HepG2 (cell line): ENCODE results near the gene SPAG8. TPM values are rescaled to one million over a fixed set of nuclear protein-coding genes. Genes with fewer than 3 reads are reported as not detected.

ENCODE experiments used
- ATAC-seq: fragments of 200-7000 bp; cut with Tn5 transposase; 3 replicates; pipeline ENCODE4 v1.9.1; 2020; ENCODE audit warnings: mild to moderate bottlenecking, moderate library complexity
- BruUV-seq: library from RNA; stranded (reverse); fragments of 400-500 nt; replicated peaks from 2 replicates; lab custom pipeline; 2021; lab: Mats Ljungman, UMichigan
- CTCF ChIA-PET: fragments of 300-600 bp; formaldehyde crosslinking; extraction: SDS; loops from one replicate; lab custom pipeline; 2021; ENCODE audit warnings: low total read pairs, inconsistent platforms, low intra/inter-chr PET ratio; lab: Yijun Ruan, JAX
- POLR2A ChIA-PET: fragments of 350-600 bp; sonication (Branson Sonifier 250); formaldehyde crosslinking; loops from one replicate; lab custom pipeline; 2020; ENCODE audit warnings: antibody characterized with exemption, inconsistent platforms; lab: Yijun Ruan, JAX
- DNase-seq: peaks from one replicate; pipeline ENCODE4 v3.0.0-alpha.2; 2015; ENCODE audit warnings: low spot score
- FAIRE-seq: peaks from 3 replicates; lab custom pipeline; 2011; peaks lifted over from hg19 to GRCh38; lab: Jason Lieb, UNC
- H2AFZ ChIP-seq: one replicate; pipeline ENCODE4 v1.6.1; 2011; ENCODE audit warnings: low read length, inconsistent platforms
- H3K27ac ChIP-seq: fragments of 300-600 bp; 3 replicates; pipeline ENCODE4 v1.8.0; 2011; ENCODE audit warnings: mixed run types, mild to moderate bottlenecking, mixed read lengths, low read length, inconsistent platforms; ENCODE audit not compliant: insufficient read depth; ENCODE audit errors: extremely low read length
- H3K27me3 ChIP-seq, 2 experiments: fragments of 200-600 bp in 1 of 2; 2 replicates in 1 of 2; 3 replicates in 1 of 2; pipeline versions ENCODE4 v1.6.0 to v1.8.0; 2011; ENCODE audit warnings: low read length in 2 of 2, mild to moderate bottlenecking in 2 of 2, moderate library complexity in 2 of 2, inconsistent platforms in 1 of 2; ENCODE audit not compliant: insufficient read depth in 2 of 2, control insufficient read depth in 1 of 2
- H3K36me3 ChIP-seq, 2 experiments: fragments of 200-600 bp in 1 of 2; replicated peaks in 1 of 2; 2 replicates in 1 of 2; 3 replicates in 1 of 2; pipeline versions ENCODE4 v1.5.1 to v1.8.0; 2011; ENCODE audit warnings: low read length in 2 of 2, inconsistent platforms in 1 of 2; ENCODE audit not compliant: insufficient read depth in 2 of 2, control insufficient read depth in 1 of 2
- H3K4me1 ChIP-seq: 2 replicates; pipeline ENCODE4 v1.5.1; 2012; ENCODE audit warnings: low read length, inconsistent platforms; ENCODE audit not compliant: insufficient read depth
- H3K4me2 ChIP-seq: 2 replicates; pipeline ENCODE4 v1.6.0; 2011; ENCODE audit warnings: low read depth, low read length, inconsistent platforms
- H3K4me3 ChIP-seq, 3 experiments: fragments of 200-600 bp in 1 of 3; sonication (generic), shearing (Covaris generic) in 1 of 3; replicated peaks in 1 of 3; 2 replicates each; pipeline ENCODE4 v1.5.1; 2011 to 2016; ENCODE audit warnings: low read length in 3 of 3, inconsistent platforms in 2 of 3, low read depth in 2 of 3, mild to moderate bottlenecking in 2 of 3, control low read depth in 1 of 3, mixed read lengths in 1 of 3; ENCODE audit not compliant: insufficient read depth in 1 of 3
- H3K79me2 ChIP-seq: one replicate; pipeline ENCODE4 v1.6.1; 2011; ENCODE audit warnings: low read length, inconsistent platforms; ENCODE audit not compliant: insufficient read depth
- H3K9ac ChIP-seq: 2 replicates; pipeline ENCODE4 v1.6.0; 2011; ENCODE audit warnings: mild to moderate bottlenecking, low read depth, low read length, inconsistent platforms; ENCODE audit not compliant: insufficient read depth
- H3K9me3 ChIP-seq: 2 replicates; pipeline ENCODE4 v1.5.1; 2012; ENCODE audit warnings: mild to moderate bottlenecking, low read length
- H4K20me1 ChIP-seq: 2 replicates; pipeline ENCODE4 v1.6.0; 2011; ENCODE audit warnings: inconsistent platforms, mild to moderate bottlenecking, low read length, moderate library complexity; ENCODE audit not compliant: insufficient read depth
- ETS1 ChIP-seq: sonication (generic); formaldehyde crosslinking; IDR thresholded peaks from 2 replicates; pipeline ENCODE4 v1.4.0; 2020; ENCODE audit warnings: missing genetic modification reagents
- ETV5 ChIP-seq: IDR thresholded peaks from 2 replicates; pipeline ENCODE4 v1.6.1; 2018; ENCODE audit warnings: missing biosample characterization, missing genetic modification reagents, inconsistent platforms, borderline replicate concordance
- GTF2F1 ChIP-seq: fragments of 150-350 bp; IDR thresholded peaks from 2 replicates; pipeline ENCODE4 v1.6.1; 2014; ENCODE audit warnings: low read length
- HNRNPL ChIP-seq: fragments of 200-400 bp; formaldehyde crosslinking; IDR thresholded peaks from 2 replicates; pipeline ENCODE4 v1.6.1; 2017; ENCODE audit warnings: mild to moderate bottlenecking, low read depth, low read length
- KLF16 ChIP-seq, 2 experiments: sonication (generic) in 1 of 2; formaldehyde crosslinking in 1 of 2; IDR thresholded peaks; 2 replicates each; pipeline versions ENCODE4 v1.6.1 to v1.8.0; 2016 to 2023; ENCODE audit warnings: missing genetic modification reagents in 2 of 2, missing compliant biosample characterization in 1 of 2
- PLRG1 ChIP-seq: fragments of 450-650 bp; conservative IDR thresholded peaks from 2 replicates; pipeline ENCODE4 v1.6.1; 2016
- TBX3 ChIP-seq: fragments of 450-650 bp; IDR thresholded peaks from 2 replicates; pipeline ENCODE4 v1.6.1; 2017; ENCODE audit warnings: antibody characterized with exemption, mild to moderate bottlenecking, inconsistent platforms, borderline replicate concordance
- TMF1 ChIP-seq: sonication (generic); formaldehyde crosslinking; IDR thresholded peaks from 2 replicates; pipeline ENCODE4 v1.8.1; 2022; ENCODE audit warnings: low read depth, missing genetic modification reagents
- YEATS2 ChIP-seq: sonication (generic); formaldehyde crosslinking; IDR thresholded peaks from 2 replicates; pipeline ENCODE4 v1.4.0; 2020; ENCODE audit warnings: missing genetic modification reagents, borderline replicate concordance
- ZFP91 ChIP-seq: sonication (generic); formaldehyde crosslinking; IDR thresholded peaks from 2 replicates; pipeline ENCODE4 v1.9.0; 2022; ENCODE audit warnings: missing genetic modification reagents, mild to moderate bottlenecking, borderline replicate concordance
- ZNF318 ChIP-seq: sonication (generic); formaldehyde crosslinking; IDR thresholded peaks from 2 replicates; pipeline ENCODE4 v1.4.0; 2020; ENCODE audit warnings: mild to moderate bottlenecking, missing genetic modification reagents
- ZNF343 ChIP-seq: sonication (generic); formaldehyde crosslinking; IDR thresholded peaks from 2 replicates; pipeline ENCODE4 v1.4.0; 2020; ENCODE audit warnings: mild to moderate bottlenecking, missing genetic modification reagents
- WGBS: methylation state at CpG from one replicate; pipeline ENCODE4 v1.1.6; 2017; ENCODE audit warnings: low lambda C conversion rate; 5-methylcytosine and 5-hydroxymethylcytosine counted together
- in situ Hi-C: cut with HindIII; loops from 2 replicates; pipeline ENCODE4 v1.10.0; 2017; ENCODE audit warnings: low pct_unique_long_range_greater_than_20kb; ENCODE audit not compliant: extremely low pct_ligation_motif_present
- intact Hi-C: fragments of 100-400 bp; cut with micrococcal nuclease; formaldehyde crosslinking; loops from one replicate; pipeline ENCODE4 v1.10.0; 2022; ENCODE audit not compliant: unreplicated experiment
- polyA plus RNA-seq, 8 experiments: library from polyadenylated mRNA; depleted of rRNA in 3 of 8; stranded (reverse) in 7 of 8; unstranded in 1 of 8; fragments of >200 nt; fragmentation: Illumina TruSeq in 4 of 8; extraction: Trizol in 4 of 8; gene quantifications; 2 replicates each; pipeline versions ENCODE4 v1.2.1 to v1.2.3, GENCODE V29; 2011 to 2016; ENCODE audit warnings: low read depth in 4 of 8, missing spikeins in 1 of 8, mixed read lengths in 1 of 8; ENCODE audit not compliant: insufficient read depth in 1 of 8
- total RNA-seq, 5 experiments: library from RNA; depleted of rRNA; stranded (reverse); fragments of >200 nt; fragmentation: Illumina TruSeq; extraction: Trizol; gene quantifications; 2 replicates each; pipeline ENCODE4 v1.2.3, GENCODE V29; 2016; ENCODE audit warnings: low read depth in 1 of 5

The SPAG8 gene
- total and polyA plus RNA-seq, 2 of the 13 experiments (the other 11 are each of a cell fraction or from before 2014, with no cell fraction given) = 0.18 to 0.27 TPM

GRCh38 chr9:35858458-35858857, 46.4 kb upstream of the SPAG8 start:
- peaks cover 0 to 30% of the 10 kb centered on the region in 2 experiments; a peak in 2 of 5 replicates for H3K27me3 ChIP-seq
- H4K20me1 ChIP-seq = no peaks in the 10 kb centered on the region
- no peak overlapping the region for H3K4me3 ChIP-seq
- ChIA-PET POLR2A (no interaction called here), CTCF (no interaction called here)
- no peaks in the 10 kb centered on the region for H3K79me2 ChIP-seq
- H3K4me1 ChIP-seq = no peaks in the 10 kb centered on the region
- intact Hi-C loops (no loop called here), in situ Hi-C loops (no loop called here)
- no peak for ATAC-seq
- H2AFZ ChIP-seq = no peak overlapping the region
- no peak for FAIRE-seq
- no peak overlapping the region for H3K9ac ChIP-seq
- no peaks in the 10 kb centered on the region for H3K9me3 ChIP-seq
- no peak overlapping the region for H3K27ac ChIP-seq
- H3K4me2 ChIP-seq = no peak overlapping the region
- DNase-seq = no peak
- 32% methylated on average over 5 of the region's 5 CpGs for WGBS
- no peaks in the 10 kb centered on the region for H3K36me3 ChIP-seq
- no TSS peak for BruUV-seq
- TF ChIP-seq YEATS2 (CRISPR knock-in tag) (no peak), TBX3 (no peak), KLF16 (CRISPR knock-in tag; IDR thresholded peaks at IDR 0.05) (no peak), PLRG1 (no peak), ZFP91 (CRISPR knock-in tag) (no peak), ETV5 (CRISPR knock-in tag) (no peak), HNRNPL (no peak), ZNF343 (CRISPR knock-in tag) (no peak), TMF1 (no peak), ZNF318 (no peak), ETS1 (no peak), GTF2F1 (no peak)
